ENCODE measurements around the gene NFIB. TPM values are rescaled to one million over a fixed set of nuclear protein-coding genes. Genes with fewer than 3 reads are reported as not detected.
A peak's percentile ranks its signal among the peaks of the same experiment; 100 is the strongest.

The NFIB gene
- total RNA-seq, 1 donor: 12.1 TPM

GRCh38 chr9:14226855-14227532 is 86.9 kb downstream of the NFIB start:
- no peak for TF ChIP-seq CTCF (IDR thresholded peaks at IDR 0.05; ENCODE audit: insufficient read depth, low read depth, low read length)
- no peak overlapping the region for H3K4me3 ChIP-seq (ENCODE audit: low read depth, low read length)
- DNase-seq (ENCODE audit: low read depth): no peak

GRCh38 chr9:14223081-14223480 is 90.9 kb downstream of the NFIB start:
- DNase-seq (ENCODE audit: low read depth): no peak
- TF ChIP-seq CTCF (IDR thresholded peaks at IDR 0.05; ENCODE audit: insufficient read depth, low read depth, low read length): no peak
- no peak overlapping the region for H3K4me3 ChIP-seq (ENCODE audit: low read depth, low read length)

- TF ChIP-seq CTCF (IDR thresholded peaks at IDR 0.05; ENCODE audit: insufficient read depth, low read depth, low read length): no peak
- no peak overlapping the region for H3K4me3 ChIP-seq (ENCODE audit: low read depth, low read length)
- no peak for DNase-seq (ENCODE audit: low read depth)
These were observed 91.6 kb downstream of the NFIB start for GRCh38 chr9:14222149-14222835.

GRCh38 chr9:14221558-14221957 is 92.4 kb downstream of the NFIB start:
- peak; percentile 37 for DNase-seq (ENCODE audit: low read depth)
- TF ChIP-seq CTCF (IDR thresholded peaks at IDR 0.05; ENCODE audit: insufficient read depth, low read depth, low read length): no peak
- H3K4me3 ChIP-seq (ENCODE audit: low read depth, low read length): no peak overlapping the region

GRCh38 chr9:14221119-14221518 is 92.8 kb downstream of the NFIB start:
- no peak for TF ChIP-seq CTCF (IDR thresholded peaks at IDR 0.05; ENCODE audit: insufficient read depth, low read depth, low read length)
- H3K4me3 ChIP-seq (ENCODE audit: low read depth, low read length): no peak overlapping the region
- DNase-seq (ENCODE audit: low read depth): no peak

GRCh38 chr9:14220256-14220655 is 93.7 kb downstream of the NFIB start:
- no peak for DNase-seq (ENCODE audit: low read depth)
- no peak overlapping the region for H3K4me3 ChIP-seq (ENCODE audit: low read depth, low read length)
- no peak for TF ChIP-seq CTCF (IDR thresholded peaks at IDR 0.05; ENCODE audit: insufficient read depth, low read depth, low read length)
